Epithelial cell of prostate (primary cell): ENCODE measurements around the gene RNF10.
"Not testable (repeated sequence)": the region's sequence is repeated elsewhere in the genome, so short reads cannot be mapped to it uniquely, and the experiment has no call there.

Source experiments
- DNase-seq: peaks from one replicate; pipeline ENCODE4 v3.0.0-alpha.2; 2011; ENCODE audit warnings: low read depth, low spot score
- H3K27ac ChIP-seq: fragments of 450-650 bp; 2 replicates; pipeline ENCODE4 v1.5.1; 2017; ENCODE audit warnings: mild to moderate bottlenecking

RNF10 gene

GRCh38 chr12:120534203-120534702 is at the start of gene RNF10:
Gene RNF10 (plus strand): TSS chr12:120534356. CDS start chr12:120534812, 456 bp downstream.
- peak; percentile 54 for DNase-seq
- H3K27ac ChIP-seq, result peak within 1 kb of the TSS; percentile 86

DNA sequence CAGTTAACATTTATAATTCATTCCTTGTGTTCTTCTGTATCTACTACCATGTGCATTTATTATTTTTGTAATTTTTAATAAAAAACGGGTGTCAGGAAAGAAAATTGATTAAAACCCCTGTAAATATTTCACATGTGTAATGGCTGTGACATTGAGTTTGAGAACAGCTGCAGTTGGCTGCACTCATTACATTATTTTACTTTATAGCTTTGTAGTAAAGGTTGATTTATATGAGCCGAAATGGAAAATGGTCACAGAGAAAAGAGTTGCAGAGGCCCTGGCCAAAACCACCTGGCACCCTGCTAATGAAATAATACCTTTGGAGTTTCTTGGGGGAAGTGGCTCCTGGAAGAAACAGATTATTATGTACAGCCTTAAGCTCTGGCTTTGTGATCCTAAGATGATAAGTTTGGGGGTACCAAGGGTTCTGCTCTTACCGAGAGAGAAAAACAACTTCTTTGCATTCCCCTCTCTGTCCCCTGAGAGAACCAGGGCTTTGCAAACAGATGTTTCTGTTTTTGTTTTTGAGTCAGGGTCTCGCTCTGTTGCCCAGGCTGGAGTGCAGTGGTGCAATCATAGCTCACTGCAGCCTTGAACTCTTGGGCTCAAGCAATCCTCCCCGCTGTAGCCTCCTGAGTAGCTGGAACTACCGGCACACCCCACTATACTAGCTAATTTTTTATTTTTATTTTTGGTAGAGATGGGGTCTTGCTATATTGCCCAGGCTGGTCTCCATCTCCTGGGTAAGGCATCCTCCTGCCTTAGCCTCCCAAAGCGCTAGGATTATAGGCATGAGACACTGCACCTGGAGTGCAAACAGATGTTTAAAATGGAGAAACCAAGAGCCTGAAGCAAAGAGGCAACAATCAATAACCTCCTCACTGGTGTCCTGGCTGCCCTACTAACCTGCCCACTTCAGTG is 47.9 kb upstream of the RNF10 start:
- H3K27ac ChIP-seq, result no peak overlapping the region
- no peak for DNase-seq

GRCh38 chr12:120487552-120487951 is 46.6 kb upstream of the RNF10 start:
- DNase-seq, H3K27ac ChIP-seq: not testable (repeated sequence)

DNA sequence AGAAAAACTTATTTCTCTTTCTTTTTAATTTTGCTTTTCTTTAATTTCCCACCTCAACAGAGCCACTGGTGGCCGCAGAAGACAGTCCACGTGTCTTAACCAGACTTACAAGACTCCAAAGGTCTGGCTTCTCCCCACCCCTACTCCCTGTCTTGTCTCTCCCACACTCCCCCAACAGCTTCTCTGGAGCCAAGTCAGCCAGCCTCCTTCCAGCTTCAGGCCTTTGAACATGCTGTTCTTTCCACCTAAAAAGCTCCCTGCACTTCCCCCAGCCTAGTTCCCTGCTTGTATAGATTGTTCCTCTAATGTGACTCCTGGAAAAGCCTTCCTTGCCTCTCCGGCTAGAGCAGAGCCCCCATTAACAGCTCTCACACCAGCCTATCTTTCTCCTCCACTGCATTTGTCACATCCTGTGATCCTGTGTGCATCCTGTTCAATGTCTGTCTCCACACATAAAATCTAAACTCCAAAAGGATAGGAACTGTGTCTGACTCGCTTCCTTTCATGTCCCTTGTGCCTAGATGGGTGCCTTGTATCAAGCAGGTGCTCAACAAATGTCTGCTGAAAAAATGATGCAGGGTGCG is 46.0 kb upstream of the RNF10 start:
- no peak overlapping the region for H3K27ac ChIP-seq

GRCh38 chr12:120489018-120489417 is 45.1 kb upstream of the RNF10 start:
- no peak for DNase-seq
- H3K27ac ChIP-seq, result no peak overlapping the region

More for the DNA sequence above, 46.0 kb upstream of the RNF10 start:
- DNase-seq, result no peak

DNA sequence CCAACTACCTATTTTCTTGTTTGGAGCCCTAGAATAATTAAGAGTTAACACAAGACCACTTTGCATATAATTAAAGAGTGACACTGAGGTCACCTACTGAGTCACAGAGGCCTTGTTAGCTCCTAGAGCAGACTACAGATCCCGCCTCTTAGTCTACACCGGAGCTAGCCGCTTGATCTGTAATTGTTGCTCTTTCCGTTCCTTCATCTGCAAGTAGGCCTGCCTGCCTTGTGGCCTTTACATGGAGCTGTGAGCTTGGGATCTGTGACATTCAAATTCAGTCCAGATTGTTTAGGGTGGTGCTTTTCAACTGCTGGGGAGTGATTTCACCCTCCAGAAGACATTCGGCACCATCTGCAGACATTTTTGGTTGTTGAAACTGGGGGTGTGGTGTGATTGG is 43.8 kb upstream of the RNF10 start:
- H3K27ac ChIP-seq, result no peak overlapping the region
- no peak for DNase-seq

- DNase-seq, result no peak
These were observed 43.2 kb upstream of the RNF10 start for GRCh38 chr12:120490833-120491512.

GRCh38 chr12:120495186-120495730 is 38.9 kb upstream of the RNF10 start:
- H3K27ac ChIP-seq, result peak overlapping the region; percentile 70
- no peak for DNase-seq

More at GRCh38 chr12:120490833-120491512, 43.2 kb upstream of the RNF10 start:
- H3K27ac ChIP-seq, result no peak overlapping the region

- peak; percentile 69 for DNase-seq
- peak within 1 kb of the TSS; percentile 70 for H3K27ac ChIP-seq
These were observed 38.3 kb upstream of the RNF10 start, which contains the start of gene DYNLL1 for GRCh38 chr12:120495731-120496412. Gene DYNLL1 (plus strand): TSS chr12:120496113. CDS start chr12:120496422, 309 bp downstream.

DNA sequence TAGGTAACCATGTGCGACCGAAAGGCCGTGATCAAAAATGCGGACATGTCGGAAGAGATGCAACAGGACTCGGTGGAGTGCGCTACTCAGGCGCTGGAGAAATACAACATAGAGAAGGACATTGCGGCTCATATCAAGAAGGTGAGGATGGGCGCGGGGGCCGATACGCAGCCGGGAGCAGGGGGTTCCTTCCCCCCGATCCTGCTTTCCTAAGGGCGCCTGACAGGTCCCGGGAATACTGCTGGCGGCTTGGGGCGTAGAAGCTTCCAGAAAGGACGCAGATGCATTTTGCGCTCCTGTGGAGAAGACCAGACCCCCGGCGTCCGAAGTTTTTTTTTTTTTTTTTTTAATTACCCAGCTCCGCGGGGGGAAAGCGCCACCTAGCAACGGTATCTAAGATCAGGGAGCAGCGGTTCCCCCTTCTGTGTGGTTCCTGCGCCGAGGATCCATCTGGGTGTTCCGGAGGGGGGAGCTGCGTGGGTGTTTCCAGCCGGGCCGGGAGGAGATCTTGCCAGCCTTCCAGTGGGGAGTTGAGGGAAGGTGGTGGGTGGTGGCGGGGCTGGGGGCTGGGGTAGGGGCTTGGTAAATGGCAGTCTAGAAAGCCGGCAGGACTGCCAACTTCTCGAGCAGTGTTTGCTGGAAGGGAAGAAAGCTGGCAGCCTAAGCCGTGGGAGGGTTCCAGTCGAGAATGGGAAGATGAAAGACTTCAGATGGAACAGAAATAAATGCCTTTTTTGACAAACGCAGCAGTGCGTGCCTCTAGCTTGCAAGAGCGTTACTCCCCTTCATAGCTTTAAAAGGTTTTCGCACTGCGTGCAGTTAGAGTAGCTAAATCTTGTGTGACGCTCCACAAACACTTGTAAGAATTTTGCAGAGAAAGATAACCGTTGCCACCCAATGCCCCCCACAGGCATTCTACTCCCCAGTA is 37.5 kb upstream of the RNF10 start:
- DNase-seq, result no peak
- peak overlapping the region; percentile 70 for H3K27ac ChIP-seq

DNA sequence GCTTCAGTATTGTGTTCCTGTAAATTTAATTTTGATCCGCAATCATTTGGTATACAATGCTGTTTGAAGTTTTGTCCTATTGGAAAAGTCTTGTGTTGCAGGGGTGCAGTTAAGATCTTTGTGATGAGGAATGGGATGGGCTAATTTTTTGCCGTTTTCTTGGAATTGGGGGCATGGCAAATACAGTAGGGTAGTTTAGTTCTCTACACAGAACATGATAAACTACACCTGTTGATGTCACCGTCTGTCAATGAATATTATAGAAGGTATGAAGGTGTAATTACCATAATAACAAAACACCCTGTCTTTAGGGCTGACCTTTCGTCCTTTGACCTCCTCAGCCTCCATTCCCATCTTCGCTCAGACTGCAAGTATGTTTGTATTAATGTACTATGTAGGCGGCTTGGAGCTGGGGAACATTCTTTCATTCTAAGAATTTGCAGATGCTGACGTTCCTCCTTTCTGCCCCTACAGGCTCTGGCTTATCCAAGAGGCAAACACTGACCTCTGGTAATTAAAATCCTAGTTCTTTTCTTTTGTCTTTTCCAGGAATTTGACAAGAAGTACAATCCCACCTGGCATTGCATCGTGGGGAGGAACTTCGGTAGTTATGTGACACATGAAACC is 36.5 kb upstream of the RNF10 start:
- DNase-seq, result no peak
- no peak overlapping the region for H3K27ac ChIP-seq

GRCh38 chr12:120498870-120499515 is 35.2 kb upstream of the RNF10 start:
- peak overlapping the region; percentile 17 for H3K27ac ChIP-seq
- DNase-seq, result no peak

DNA sequence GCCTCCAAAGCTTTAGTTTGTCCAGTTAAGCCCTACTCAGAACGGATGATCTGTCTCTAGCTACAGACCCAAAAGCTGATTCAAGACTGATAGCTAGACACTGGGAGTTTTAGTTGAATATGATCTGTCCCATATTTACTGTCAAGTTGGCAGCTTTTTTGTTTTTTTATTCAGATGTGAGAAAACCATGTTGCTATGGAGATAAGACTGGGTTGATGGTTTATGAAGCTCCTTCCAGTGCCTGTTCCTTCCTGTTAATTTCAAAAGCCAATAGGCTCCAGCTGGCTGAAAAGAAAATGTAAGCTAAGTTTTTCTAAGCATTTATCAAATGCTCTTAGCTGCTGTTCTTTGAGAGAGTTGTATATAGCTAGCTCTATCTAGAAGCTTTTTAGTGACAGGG is 33.6 kb upstream of the RNF10 start:
- no peak overlapping the region for H3K27ac ChIP-seq
- DNase-seq, result no peak

GRCh38 chr12:120504587-120504986 is 29.6 kb upstream of the RNF10 start:
- DNase-seq, result no peak

DNA sequence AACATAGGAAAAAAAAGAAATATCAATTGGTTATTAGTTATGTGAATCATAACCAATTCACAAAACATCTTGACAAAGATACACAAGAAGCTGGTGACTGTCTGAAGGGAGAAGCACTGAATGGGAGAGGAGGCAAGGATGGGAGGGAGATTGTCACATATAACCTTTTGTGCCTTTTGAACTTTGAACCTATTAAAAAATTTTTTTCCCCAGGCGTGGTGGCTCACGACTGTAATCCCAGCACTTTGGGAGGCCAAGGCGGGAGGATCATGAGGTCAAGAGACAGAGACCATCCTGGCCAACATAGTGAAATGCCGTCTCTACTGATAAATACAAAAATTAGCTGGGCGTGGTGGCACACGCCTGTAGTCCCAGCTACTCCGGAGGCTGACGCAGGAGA is 25.6 kb upstream of the RNF10 start:
- DNase-seq, result no peak
- no peak overlapping the region for H3K27ac ChIP-seq

More at GRCh38 chr12:120504587-120504986, 29.6 kb upstream of the RNF10 start:
- no peak overlapping the region for H3K27ac ChIP-seq

DNA sequence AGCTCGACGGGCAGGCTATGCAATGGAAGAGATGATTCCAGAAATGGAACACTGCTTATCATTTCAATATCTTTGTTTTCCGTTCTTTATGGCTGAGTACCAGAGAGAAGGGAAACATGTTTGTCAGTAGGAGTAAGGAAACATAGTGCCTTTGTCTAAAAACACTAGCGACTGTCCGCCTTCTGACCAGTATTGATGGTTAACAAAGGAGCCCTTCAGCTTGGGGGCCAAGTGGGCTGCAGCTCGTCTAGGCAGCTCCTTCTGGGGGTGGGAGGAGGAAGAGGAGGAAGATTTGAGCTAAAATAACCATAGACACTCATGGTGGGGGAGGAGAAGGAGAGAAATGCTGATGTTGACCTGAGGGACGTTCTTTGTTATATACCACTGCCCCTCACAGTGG is 20.2 kb upstream of the RNF10 start:
- no peak for DNase-seq
- H3K27ac ChIP-seq, result no peak overlapping the region

GRCh38 chr12:120515496-120515895 is 18.7 kb upstream of the RNF10 start:
- DNase-seq, result no peak
- no peak overlapping the region for H3K27ac ChIP-seq

- DNase-seq, H3K27ac ChIP-seq: not testable (repeated sequence)
These were observed 14.8 kb upstream of the RNF10 start for GRCh38 chr12:120519324-120519723.
